Measurements from ENCODE around the gene HTRA2.

HTRA2 gene

GRCh38 chr2:74554820-74555531 is 25.2 kb downstream of the HTRA2 start:
- TF ChIP-seq REST (IDR thresholded peaks at IDR 0.05; ENCODE audit: insufficient replicate concordance, low read depth) (peak; percentile 16), SPI1 (IDR thresholded peaks at IDR 0.05; ENCODE audit: borderline replicate concordance, low read depth) (no peak), GABPA (IDR thresholded peaks at IDR 0.05; ENCODE audit: low read depth) (no peak), POLR2AphosphoS5 (IDR thresholded peaks at IDR 0.05; ENCODE audit: low read depth) (peak; percentile 39; the same call in 1 of the 2 replicates)
- Histone ChIP-seq H3K27ac (replicated peaks) (peak overlapping the region; percentile 94), H3K4me3 (replicated peaks; ENCODE audit: insufficient read depth, low read length) (peak overlapping the region; percentile 84), H3K27me3 (ENCODE audit: insufficient read depth, poor library complexity, severe bottlenecking) (no peaks in the 10 kb centered on the region)
- DNase-seq (ENCODE audit: low read depth in 1 of 2, low spot score in 1 of 2): peak; percentile 47 to 67

- TF ChIP-seq POLR2AphosphoS5 (IDR thresholded peaks at IDR 0.05; ENCODE audit: low read depth): 0 out of 2 replicates have a peak, but pooled peaks have one; percentile 26
- no peak for TF ChIP-seq CTCF (IDR thresholded peaks at IDR 0.05; ENCODE audit: insufficient read depth, low read length)
- peak; percentile 13; the same call in 1 of the 2 replicates for TF ChIP-seq SPI1 (IDR thresholded peaks at IDR 0.05; ENCODE audit: borderline replicate concordance, low read depth)
- TF ChIP-seq GABPA (IDR thresholded peaks at IDR 0.05; ENCODE audit: low read depth): no peak
- TF ChIP-seq REST (IDR thresholded peaks at IDR 0.05; ENCODE audit: insufficient replicate concordance, low read depth): no peak
- H3K27me3 ChIP-seq (ENCODE audit: insufficient read depth, poor library complexity, severe bottlenecking): no peaks in the 10 kb centered on the region
- H3K4me3 ChIP-seq (replicated peaks; ENCODE audit: insufficient read depth, low read length): peak overlapping the region; percentile 84
- H3K27ac ChIP-seq (replicated peaks): peak overlapping the region; percentile 94
- DNase-seq (ENCODE audit: low read depth in 1 of 2, low spot score in 1 of 2): peak; percentile 61 to 71
Measured at GRCh38 chr2:74555610-74556103, 25.9 kb downstream of the HTRA2 start.

- no peak for DNase-seq (ENCODE audit: low read depth in 1 of 2, low spot score in 1 of 2)
- Histone ChIP-seq H3K27ac (replicated peaks) (peak overlapping the region; percentile 94), H3K4me3 (replicated peaks; ENCODE audit: insufficient read depth, low read length) (peak overlapping the region; percentile 84), H3K27me3 (ENCODE audit: insufficient read depth, poor library complexity, severe bottlenecking) (no peaks in the 10 kb centered on the region)
- no peak for TF ChIP-seq REST (IDR thresholded peaks at IDR 0.05; ENCODE audit: insufficient replicate concordance, low read depth)
- no peak for TF ChIP-seq SPI1 (IDR thresholded peaks at IDR 0.05; ENCODE audit: borderline replicate concordance, low read depth)
- TF ChIP-seq POLR2AphosphoS5 (IDR thresholded peaks at IDR 0.05; ENCODE audit: low read depth): no peak
- TF ChIP-seq CTCF (IDR thresholded peaks at IDR 0.05; ENCODE audit: insufficient read depth, low read length): no peak
- no peak for TF ChIP-seq GABPA (IDR thresholded peaks at IDR 0.05; ENCODE audit: low read depth)
Measured at GRCh38 chr2:74556159-74556558, 26.4 kb downstream of the HTRA2 start.
